ENCODE data around the gene DLG2.
"Not testable (repeated sequence)": the region's sequence is repeated elsewhere in the genome, so short reads cannot be mapped to it uniquely, and the experiment has no call there.

Gene DLG2

DNA sequence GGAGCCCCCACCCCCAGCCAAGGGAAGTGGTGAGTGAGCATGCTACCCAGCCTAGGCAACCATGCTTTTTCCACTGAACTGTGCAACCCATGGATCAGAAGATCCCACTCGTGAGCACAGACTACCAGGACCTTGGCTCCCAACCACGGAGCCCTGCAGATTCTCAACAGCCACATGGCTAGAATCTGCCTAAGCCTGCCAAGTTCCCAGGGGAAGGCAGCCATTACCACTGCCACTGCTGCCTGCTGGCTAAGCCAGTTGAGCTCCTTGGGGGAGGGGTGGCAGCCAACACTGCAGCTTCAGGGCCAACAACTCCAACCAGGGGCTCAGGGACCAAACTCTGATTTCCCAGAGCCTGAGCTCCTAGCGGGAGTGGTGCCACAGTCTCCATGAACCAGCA lies 195.8 kb downstream of the DLG2 start:
- FAIRE-seq: no peak

DNA sequence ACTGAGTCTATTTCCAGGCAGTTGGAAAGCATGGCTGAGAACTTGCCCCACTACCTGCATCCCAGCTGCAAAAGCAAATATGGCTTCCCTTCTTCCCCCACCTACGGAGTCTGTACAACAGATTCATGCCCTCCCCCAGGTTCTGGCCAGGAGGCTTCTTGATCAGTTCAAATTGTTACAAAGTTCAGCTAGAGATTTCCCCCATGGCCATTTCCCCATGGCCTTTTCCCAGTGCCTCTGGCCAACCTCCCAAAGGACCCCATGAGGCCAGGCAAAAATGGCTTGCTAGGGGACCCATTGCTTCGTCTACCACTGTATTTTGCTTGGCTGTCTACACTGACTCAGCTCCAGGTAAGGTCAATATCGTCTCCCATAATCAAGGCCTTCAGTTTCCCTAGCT lies 203.3 kb downstream of the DLG2 start:
- no peak for FAIRE-seq

DNA sequence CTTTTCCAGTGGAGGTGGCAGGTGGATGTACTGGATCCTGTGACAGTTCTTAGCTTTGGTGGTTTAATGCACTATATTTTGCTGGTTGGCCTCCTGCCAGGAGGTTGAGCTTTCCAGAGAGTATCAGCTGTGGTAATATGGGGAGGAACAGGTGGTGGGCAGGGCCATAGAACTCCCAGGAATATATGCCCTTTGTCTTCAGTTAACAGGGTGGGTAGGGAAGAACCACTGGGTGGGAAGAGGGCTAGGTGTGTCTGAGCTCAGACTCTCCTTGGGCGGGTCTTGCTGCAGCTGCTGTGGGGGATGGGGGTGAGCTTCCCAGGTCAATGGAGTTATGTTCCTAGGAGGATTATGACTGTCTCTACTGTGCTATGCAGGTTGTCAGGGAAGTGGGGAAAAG lies 203.8 kb downstream of the DLG2 start:
- no peak for FAIRE-seq

DNA sequence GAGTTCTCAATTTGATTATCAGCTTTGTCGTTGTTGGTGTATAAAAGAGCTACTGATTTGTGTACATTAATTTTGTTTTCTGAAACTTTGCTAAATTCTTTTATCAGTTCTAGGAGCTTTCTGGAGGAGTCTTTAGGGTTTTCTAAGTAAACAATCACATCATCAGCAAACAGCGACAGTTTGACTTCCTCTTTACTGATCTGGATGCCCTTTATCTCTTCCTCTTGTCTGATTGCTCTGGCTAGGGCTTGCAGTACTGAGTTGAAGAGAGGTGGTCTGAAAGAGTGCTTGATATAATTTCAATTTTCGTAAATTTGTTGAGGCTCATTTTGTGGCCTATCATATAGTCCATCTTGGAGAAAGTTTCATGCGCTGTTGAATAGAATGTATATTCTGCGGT lies 213.0 kb downstream of the DLG2 start:
- FAIRE-seq: no peak

DNA sequence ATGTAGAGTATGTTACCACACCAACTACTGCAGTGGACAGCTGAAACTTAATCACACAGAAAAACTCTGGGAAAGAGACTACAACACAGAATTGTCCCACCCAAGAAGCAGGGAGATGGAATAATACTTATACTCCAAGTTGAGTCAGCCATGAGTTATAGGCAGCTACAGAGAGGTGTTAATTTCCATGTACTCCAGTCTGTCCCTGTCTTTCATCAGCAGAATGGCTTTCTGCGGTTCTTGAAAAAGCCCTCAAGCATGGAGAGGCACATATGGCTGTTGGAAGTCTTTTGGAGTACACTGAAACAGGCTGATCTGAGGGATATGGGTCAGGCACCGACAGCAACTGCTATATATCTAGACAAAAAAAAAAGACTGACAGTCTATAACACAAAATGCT lies 219.5 kb downstream of the DLG2 start:
- FAIRE-seq: no peak

DNA sequence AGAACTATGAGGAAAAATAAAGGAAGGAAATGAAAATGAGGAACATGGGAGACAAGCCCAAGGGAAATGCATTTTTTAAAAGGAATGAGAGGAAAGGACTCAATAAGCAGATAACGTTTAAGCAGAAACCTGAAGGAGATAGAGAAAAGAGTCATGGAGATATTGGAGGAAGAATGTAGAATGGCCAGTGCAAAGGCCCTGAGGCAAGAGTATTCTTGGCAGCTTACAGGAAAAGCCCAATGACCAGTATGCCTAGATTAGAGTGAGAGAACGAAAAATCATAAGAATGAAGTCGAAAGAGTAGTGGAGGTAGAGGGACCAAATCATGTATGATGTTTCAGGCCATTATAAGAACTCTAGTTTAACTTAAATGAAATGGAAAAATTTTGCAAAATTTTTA lies 220.3 kb downstream of the DLG2 start:
- FAIRE-seq: no peak

DNA sequence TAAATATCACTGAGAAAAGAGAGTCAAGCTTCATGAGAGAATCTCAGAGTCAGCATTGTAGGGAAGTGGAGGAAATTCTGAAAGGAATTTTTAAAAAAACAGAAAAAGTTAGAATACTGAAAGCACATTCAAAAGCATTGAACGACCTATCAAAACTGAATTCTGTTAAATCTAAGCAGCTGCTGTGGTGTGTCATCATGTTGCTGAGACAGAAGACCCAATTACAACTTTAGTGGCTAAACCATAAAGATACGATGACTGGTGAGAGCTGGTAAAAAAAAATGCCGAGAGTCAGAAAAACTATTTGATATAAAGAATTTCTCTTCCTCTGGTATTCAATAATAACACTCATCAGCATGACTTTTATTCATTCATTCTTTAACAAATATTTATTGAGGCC lies 220.8 kb downstream of the DLG2 start:
- no peak for FAIRE-seq

DNA sequence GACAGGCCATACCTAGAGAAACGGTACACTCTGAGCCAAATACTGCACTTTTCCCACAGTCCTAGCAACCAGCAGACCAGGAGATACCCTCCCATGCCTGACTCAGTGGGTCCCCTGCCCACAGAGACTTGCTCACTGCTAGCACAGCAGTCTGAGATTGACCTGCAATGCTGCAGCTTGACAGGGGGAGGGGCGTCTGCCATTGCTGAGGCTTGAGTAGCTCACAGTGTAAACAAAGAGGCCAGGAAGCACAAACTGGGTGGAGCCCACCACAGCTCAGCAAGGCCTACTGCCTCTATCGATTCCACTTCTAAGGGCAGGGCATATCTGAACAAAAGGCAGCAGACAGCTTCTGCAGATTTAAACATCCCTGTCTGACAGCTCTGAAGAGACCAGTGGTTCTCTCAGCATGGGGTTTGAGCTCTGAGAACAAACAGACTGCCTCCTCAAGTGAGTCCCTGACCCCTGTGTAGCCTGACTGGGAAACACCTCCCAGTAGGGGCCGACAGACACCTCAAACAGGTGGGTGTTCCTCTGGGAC lies 231.6 kb downstream of the DLG2 start:
- FAIRE-seq: not testable (repeated sequence)

DNA sequence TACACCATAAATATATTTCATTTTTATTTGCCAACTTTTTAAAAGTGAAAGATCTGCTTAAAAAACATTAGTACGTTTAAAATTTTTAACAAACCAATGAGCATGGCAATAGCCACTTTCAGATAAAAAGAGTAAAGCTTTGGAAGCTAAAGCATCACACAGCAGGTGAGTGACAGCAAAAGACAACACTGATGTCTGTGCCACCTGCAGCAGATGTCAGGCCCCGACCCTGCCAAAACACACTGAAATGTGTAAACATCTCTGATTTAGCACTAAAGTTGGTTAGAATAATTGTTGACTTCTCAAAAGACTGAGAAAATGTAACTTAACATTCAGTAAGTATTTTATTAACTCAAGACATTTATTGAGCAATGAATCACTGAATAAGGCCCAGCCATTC lies 232.9 kb downstream of the DLG2 start:
- FAIRE-seq: no peak

DNA sequence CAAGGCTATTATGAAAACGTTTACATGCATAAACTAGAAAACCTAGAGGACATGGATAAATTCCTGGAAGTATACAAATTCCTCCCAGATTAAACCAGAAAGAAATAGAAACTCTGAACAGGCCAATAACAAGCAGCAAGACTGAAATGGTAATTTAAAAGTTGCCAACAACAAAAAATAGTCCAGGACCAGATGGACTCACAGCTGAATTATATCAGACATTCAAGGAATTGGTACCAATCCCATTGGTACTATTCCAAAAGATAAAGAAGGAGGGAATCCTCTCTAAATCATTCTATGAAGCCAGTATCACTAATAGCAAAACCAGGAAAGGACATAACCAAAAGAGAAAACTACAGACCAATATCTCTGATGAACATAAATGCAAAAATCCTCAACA lies 236.0 kb downstream of the DLG2 start:
- no peak for FAIRE-seq

DNA sequence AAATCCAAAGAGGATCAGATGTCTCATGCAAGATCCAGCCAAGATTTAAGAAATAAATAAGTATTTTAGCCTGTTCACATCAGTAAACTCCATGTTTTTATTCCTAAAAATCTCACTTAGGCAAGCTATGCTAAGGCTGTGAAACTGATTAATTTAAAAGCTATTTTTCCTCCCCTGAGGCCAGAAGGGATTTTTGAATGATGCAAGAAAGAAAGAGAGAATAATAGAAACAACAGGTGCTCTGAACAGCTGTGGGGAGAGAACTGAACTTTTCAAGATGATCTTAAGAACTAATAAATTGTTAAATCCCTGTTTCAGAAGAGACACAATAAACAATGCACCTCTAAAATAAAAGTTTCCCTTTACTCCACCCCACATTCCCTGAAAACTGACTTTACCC lies 241.6 kb downstream of the DLG2 start:
- FAIRE-seq: no peak

DNA sequence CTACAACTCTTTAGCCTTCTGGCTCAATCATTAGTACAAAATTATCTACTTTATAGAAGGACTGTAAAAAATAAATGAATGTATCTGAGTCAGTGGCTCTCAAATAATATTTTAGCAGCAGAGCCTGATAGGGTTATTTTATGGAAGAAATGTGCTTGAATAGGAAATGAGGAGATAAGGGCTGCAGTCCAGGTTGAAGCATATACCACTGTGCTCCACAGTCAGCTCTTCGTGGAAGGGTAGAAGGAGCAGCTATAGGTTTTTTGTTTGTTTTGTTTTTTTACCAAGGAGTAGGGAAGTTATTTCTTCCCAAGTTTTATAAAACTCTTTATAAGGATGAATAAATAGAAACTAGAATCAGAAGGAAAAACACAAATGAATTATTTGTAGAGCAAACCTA lies 242.0 kb downstream of the DLG2 start:
- no peak for FAIRE-seq

DNA sequence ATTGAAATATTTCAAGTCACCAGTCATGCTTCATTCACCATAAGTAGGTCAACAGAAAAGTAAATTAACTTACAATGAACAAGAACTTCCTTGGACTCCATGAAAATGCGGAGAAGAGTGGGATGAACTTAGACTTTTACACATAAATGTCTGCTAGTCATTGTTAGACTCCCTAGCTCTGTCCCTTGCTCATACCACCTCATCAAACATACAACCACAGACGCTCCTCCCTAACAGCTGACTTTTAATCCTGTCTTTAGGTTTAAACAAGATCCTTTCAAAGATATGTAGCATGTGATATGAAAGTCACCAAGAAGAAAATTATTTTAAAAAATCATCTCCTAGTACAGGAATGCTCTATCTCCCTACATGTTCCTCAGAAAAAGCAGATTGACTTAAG lies 248.1 kb downstream of the DLG2 start:
- FAIRE-seq: no peak

DNA sequence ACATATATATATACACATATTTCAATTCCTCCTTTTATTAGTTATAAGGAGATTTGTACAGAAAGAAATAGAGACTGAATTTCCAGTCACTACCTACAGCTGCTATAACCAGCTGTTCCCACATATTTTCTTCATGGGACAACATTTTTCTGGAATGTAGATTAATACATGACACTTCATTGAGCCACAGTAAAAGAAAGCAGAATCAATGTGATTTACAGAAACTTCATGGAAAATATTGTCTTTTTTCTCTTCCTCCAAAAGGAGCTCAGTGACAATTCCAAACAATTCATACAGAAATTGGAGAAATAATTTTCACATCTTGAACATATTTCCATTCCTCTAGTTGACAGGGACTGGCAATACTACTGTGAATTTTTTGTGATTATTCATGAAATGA lies 249.2 kb downstream of the DLG2 start:
- no peak for FAIRE-seq

DNA sequence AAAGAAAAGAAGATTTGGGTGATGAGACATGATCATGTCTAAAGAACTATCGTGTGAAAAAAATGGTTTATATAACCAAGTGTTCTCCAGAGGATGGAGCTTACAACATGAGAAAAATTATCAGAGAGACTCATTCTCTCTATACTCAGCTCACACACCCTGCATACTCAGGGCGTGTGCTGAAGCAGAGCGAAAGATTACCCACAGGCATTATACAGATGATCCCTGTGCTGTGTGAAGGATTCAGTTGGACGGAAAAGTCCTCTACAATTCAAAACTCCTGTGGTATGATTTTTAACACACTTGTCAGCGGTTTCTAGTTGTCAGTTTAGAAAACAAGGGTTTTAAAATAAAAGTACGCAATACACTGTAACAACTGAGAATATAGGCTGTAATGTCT lies 267.3 kb downstream of the DLG2 start:
- FAIRE-seq: no peak

DNA sequence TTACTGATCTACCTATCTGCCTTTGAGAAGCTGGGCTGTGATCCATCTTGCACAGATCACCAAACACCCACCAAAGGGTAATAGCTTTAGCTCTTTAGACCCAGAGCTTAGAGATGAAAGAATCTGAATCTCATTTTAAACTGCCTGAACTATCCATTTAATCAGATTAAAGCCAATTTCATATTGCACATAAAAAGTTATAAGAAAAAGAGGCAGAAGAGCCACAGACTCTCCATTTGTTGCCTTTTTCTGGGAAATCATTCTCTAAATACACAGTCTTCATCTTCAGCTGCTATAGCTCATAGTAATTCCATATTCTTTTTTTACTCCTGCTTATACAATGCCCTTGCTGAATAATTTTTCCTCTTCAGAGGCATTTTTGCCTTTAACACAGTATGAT lies 271.2 kb downstream of the DLG2 start:
- FAIRE-seq: no peak

DNA sequence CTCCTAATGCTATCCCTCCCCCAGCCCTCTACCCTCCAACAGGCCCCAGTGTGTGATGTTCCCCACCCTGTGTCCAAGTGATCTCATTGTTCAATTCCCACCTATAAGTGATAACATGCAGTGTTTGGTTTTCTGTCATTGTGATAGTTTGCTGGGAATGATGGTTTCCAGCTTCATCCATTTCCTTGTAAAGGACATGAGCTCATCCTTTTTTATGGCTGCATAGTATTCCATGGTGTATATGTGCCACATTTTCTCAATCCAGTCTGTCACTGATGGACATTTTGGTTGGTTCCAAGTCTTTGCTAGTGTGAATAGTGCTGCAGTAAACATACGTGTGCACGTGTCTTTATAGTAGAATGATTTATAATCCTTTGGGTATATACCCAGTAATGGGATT lies 277.6 kb downstream of the DLG2 start:
- not testable (repeated sequence) for FAIRE-seq

DNA sequence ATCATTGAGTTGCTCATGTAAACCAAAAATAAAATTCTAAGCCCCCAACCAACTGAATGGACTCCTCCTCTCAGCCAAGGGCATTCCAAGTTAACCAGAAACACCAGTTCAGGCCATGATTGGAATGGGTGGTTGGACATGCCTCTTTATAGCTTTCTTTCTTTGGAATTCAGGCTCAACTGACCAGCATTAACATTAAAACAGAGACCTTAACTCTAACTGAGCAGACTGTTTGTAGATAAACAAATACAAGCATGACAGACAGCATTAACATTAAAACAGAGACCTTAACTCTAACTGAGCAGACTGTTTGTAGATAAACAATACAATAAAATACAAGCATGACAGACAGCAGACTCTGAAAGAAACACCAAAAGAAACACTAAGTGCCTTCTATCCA lies 278.2 kb downstream of the DLG2 start:
- no peak for FAIRE-seq

DNA sequence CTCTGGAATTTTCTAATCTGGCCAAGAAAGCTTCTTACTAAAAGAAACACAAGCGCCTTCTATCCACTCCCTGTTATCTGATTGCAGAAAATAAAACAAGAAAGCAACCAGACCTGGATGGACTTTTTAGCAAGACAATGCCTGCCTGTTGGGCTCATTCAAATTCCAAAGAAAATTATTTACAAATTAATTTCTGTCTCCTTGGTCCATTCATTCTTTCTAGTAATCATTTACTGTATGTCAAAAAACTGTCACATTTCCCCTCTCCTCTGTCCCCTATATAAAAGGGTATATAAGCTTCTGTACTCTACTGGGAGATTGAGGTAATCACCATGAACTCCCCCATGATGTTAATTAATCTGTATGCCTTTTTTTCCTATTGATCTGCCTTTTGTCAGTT lies 279.9 kb downstream of the DLG2 start:
- FAIRE-seq: no peak

DNA sequence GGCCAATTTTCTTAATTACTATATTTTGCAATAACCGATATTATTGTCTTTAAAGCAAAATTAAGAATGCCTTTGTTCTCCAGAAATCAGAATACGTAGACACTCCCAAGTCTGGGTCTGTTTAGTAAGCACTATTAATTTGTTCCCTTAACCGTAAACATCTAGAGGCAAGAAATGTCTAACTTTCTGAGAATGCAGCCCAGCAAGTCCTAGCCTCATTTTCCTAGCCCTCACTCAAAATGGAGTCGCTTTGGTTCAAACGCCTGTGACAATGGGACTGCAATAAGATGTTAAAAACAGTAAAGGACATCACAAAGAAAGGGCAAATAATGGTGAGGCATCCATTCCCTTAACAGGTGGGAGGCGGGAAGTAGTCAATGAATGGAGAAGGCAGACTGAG lies 280.7 kb downstream of the DLG2 start:
- no peak for FAIRE-seq

DNA sequence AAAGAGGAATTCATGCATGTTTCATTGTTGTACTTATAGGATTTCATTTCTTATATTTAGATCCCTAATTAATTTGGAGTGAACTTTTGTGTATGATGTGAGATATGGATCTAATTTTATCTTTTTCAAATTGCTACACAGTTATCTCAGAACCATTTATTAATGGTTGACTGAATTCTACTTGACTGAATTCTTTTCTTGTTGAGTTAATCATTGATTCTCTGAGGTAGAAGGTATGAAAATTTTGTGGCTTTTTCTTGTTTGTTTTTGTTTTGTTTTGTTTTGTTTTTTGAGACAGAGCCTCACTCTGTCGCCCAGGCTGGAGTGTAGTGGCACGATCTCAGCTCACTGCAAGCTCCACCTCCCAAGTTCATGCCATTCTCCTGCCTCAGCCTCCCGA lies 286.3 kb downstream of the DLG2 start:
- not testable (repeated sequence) for FAIRE-seq

DNA sequence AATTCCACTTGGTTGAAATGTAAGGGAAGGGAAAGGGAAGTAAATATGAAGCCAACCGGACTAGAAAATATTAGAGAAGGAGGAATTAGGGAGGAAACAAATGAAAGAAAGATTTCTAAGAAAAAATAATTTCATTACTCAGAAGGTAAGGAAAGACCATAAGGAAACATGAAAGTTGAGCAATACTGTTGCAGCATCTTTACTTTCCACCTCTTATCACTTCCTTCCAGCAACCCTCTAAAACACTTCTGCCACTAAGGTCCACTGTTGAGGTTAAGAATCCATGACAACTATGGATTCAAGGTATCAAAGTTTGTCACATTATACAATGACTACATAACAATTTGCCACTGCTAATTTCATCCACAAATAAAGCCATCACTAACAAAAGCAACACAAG lies 308.6 kb downstream of the DLG2 start:
- no peak for FAIRE-seq

DNA sequence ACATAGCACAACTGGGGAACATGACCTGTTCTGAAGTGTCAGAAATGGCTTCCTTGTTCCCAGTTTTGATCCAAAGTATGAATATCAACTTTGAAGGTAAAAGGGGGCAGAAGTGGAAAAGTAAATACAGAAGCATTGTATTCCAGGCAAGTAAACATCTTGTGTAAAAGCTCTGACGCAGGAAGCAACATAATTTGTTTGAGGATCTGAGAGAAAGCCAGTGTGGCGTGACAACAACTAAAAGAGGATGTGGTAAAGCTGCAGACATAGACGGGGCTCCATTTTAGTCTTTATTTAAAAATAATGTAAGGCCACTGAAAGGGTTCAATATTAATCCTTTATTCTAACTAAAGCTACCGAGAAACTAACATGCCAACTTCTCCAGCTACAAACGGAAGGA lies 310.2 kb downstream of the DLG2 start:
- FAIRE-seq: no peak

DNA sequence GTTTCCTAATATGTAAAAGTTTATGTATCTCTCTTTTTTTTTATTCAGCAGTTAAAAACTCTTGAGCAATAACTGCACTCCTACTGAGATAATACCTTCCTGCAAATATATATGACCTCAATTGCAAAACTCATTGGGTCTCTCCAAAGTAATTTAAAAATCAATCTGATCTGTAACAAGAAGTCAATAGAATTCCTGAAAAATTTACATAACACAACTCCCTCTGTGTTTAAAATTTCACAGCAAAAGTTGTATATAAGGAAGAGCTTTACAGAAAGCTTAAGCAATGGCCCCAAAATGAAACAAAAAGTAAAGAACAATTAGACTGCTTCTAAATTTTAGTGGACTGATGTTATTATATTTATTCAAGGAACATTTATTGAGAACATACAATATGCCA lies 313.4 kb downstream of the DLG2 start:
- no peak for FAIRE-seq

DNA sequence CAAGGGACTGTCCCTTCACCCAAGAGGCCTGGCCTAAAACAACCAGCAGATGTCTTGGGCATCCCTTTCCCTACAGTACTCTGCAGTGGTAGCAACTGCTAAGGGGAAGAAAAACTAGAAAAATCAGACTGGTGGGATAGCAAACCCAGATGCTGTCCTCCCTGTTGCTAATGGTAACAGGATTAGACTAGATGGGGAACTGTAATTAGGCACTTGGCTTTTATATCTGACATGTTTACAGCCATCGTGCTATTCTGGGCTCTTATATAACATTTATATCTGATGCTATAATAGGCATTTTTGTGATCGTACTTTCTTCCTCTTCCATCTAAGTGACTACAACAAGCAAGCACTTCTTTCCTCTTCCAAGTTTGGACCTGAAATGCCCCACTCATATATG lies 316.7 kb downstream of the DLG2 start:
- FAIRE-seq: no peak

DNA sequence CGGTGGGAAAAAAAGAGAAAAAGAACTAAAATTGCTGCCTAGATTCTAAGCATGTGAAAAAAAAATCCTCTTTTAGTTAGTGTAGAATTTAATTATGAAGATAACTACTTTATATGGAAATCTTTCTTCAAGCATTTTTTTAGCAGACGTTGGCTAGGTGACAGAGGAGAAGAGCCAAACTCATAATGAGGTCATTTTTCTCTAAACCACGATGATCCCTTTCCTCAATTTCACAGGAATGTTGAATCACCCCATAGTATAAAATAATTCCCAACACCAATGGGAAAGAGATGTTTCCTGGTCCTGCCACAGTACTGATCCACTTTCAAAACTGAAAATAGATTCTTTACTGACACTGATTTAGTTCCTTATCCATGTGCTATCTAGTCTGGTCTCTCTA lies 319.8 kb downstream of the DLG2 start:
- FAIRE-seq: no peak

All from G401.6 (cell line).